ENCODE data around the gene ACSM3. TPM values are rescaled to one million over a fixed set of nuclear protein-coding genes. Genes with fewer than 3 reads are reported as not detected.
"Not testable (repeated sequence)": the region's sequence is repeated elsewhere in the genome, so short reads cannot be mapped to it uniquely, and the experiment has no call there.

The ACSM3 gene
- total RNA-seq, 1 donor from 2014 or later, result 1.5 TPM

- not testable (repeated sequence) for ATAC-seq
These were observed 8.0 kb upstream of the ACSM3 start for GRCh38 chr16:20755799-20756198.

DNA sequence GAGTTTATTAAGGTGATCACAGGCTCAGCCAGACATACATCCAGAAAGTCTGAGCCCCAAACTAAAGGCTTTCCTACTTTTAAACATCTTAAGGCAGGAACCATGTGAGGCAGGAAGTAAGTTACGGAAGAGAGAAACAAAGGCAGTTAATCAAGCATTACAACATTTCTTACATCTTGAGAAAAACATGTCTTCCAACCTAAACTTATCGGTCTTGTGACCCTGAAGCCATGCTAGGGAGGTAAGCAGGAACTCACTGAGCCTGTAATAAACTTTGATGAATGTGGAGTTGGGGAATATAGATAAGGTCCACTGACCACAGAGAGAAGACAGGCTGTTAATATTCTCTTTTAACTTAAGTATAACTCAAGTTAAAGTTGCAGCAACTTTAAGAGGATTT, 3.5 kb upstream of the ACSM3 start:
- ATAC-seq, result no peak

DNA sequence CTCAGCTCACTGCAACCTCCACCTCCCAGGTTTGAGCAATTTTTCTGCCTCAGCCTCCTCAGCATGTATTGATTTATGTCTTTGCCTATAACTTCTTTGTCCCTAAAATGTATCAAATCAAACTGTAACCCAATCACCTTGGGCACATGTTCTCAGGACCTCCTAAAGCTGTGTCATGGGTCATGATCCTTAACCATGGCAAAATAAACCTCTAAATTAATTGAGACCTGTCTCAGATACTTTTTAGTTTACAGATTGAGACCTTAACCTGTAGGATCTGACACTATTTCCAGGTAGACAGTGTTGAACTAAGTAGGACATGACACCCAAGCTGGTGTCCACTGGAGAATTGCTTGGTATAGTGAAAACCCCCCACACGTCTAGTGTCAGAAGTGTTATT, 2.6 kb upstream of the ACSM3 start:
- ATAC-seq, result no peak

DNA sequence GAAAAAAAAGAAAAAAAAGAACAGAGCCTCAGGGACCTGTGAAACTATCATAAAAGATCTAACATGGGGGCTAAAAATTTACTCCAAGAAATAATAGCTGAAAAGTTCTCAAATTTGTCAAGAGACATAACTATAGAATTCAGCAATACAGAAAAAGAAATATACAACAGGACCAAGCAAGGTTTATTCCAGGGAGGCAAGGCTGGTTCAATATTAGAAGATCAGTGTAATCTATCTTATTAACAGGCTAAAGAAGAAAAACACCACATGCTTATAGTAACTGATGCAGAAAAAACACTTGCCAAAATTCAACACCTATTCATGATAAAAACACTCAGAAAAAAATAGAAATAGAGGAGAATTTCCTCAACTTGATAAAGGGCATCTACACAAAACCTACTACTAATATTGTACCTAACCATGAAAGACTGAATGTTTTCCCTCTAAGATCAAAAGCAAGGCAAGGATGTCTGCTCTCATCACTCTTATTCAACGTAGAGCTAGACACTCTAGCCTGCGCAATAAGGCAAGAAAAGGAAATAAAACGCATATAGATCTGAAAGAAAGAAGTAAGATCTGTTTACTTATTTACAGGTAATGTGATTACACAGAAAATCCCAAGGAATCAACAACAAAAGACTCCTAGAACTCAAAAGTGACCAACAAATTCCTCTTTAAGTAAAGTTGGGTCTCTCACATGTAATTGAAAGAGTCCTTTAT, 1.2 kb upstream of the ACSM3 start:
- ATAC-seq, result no peak

DNA sequence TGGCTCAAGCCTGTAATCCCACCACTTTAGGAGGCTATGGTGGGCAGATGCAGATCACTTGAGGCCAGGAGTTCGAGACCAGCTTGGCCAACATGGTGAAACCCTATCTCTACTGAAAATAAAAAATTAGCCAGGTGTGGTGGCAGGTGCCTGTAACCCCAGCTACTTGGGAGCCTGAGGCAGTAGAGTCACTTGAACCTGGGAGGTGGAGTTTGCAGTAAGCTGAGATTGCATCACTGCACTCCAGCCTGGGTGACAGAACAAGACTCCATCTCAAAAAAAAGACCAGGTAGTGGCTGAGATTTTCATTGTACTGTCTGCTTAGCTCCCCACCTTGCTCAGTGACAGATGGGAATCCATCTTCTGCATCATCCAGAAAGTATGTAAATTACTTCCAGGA, 634 bp downstream of the ACSM3 start:
- ATAC-seq, result not testable (repeated sequence)

GRCh38 chr16:20765732-20766131, 1.9 kb downstream of the ACSM3 start:
- no peak for ATAC-seq

GRCh38 chr16:20766294-20766693, 2.5 kb downstream of the ACSM3 start:
- no peak for ATAC-seq

GRCh38 chr16:20767577-20767976, 3.8 kb downstream of the ACSM3 start:
- no peak for ATAC-seq

DNA sequence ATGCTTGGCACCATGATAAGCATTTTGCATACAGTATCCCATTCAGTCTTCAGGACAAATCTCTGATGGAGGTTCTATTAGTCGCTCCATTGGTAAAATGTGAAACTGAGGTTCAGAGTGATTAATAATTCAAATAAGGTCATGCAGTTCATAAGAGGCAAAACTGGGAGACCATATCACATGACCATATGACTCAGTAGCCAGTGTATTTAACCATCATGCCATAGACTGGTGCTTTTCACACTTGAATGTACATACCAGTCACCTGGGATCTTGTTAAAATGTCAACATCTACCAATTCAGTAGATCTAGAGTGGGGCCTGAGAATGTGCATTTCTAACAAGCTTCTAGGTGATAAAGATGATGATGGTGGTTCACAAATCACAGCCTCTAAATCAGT, 4.3 kb downstream of the ACSM3 start:
- peak; percentile 62 for ATAC-seq

- no peak for ATAC-seq
These were observed 5.0 kb downstream of the ACSM3 start for GRCh38 chr16:20768818-20769217.

DNA sequence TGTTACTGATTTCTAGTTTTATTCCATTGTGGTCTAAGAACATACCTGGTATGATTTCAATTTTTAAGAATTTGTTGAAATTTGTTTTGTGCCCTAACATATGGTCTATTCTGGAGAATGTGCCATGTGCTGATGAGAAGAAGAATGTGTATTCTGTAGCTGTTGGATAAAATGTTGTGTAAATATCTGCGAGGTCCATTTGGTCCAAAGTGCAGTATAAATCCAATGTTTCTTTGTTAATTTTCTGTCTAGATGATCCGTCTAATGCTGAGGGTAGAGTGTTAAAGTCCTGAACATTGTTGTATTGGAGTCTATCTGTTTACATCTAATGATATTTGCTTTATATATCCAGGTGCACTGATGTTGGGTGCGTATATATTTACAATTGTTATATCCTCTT, 9.9 kb downstream of the ACSM3 start:
- no peak for ATAC-seq

- ATAC-seq, result peak; percentile 91
These were observed 11.0 kb downstream of the ACSM3 start for GRCh38 chr16:20774703-20775362.

GRCh38 chr16:20781697-20782096, 17.9 kb downstream of the ACSM3 start:
- ATAC-seq, result no peak

GRCh38 chr16:20782470-20782869, 18.7 kb downstream of the ACSM3 start:
- no peak for ATAC-seq

GRCh38 chr16:20784204-20784603, 20.4 kb downstream of the ACSM3 start:
- no peak for ATAC-seq

DNA sequence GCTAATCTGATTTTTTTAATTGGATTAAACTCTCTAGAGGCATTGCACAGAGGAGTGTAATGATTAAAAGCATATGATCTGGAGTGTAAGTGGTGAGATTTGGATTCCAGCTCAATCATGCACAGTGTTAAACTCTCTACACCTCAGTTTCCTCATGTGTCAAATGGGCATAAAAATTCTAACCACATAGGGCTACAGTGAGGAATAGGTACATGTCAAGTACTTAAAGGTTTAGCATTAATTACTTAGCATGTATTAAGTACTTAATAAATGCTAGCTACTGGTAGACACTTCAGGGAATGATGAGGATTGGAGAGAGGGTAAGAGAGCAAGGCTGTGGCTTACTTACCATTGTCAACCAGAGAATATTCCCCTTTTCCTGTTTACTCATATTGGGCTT, 25.3 kb downstream of the ACSM3 start:
- ATAC-seq, result no peak

GRCh38 chr16:20791923-20792612, 28.3 kb downstream of the ACSM3 start:
- no peak for ATAC-seq

GRCh38 chr16:20798364-20798763, 34.5 kb downstream of the ACSM3 start:
- ATAC-seq, result no peak

- no peak for ATAC-seq
These were observed 35.8 kb downstream of the ACSM3 start for GRCh38 chr16:20799599-20799998.

DNA sequence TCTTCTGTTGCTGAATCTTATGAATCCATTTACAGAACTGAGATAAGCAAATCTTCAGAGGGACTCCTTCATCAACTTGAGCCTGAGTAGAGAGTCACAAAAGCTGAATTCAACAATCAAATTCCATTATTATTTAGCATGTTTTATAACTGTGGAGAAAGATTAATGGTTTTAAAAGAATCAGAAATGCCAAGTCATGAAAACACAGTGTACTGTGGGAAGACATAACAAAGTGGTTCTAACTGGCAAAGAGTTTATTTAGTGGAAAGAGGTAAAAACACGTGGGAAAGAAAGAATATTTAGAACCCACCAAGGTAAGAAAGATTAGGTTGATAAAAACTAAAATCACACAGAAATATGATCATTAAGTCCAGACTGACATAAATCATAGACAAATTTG, 37.5 kb downstream of the ACSM3 start:
- no peak for ATAC-seq

DNA sequence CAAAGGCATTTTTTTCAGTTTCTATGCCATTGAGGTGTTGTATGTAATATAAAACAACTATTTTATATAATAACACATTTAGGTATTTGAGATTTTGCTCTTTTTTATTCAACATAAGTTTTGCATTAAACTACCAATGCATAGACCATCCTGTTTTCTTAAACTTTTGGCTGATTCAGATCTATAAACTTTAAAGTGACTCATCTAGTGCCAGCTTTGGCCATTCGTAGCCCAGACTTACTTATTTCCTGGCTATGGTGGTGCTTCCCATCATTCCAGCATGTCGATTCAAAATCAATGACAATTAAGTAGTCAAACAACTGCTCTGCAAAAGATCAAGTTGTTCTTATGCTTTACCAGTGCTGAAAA, 39.4 kb downstream of the ACSM3 start:
- no peak for ATAC-seq

DNA sequence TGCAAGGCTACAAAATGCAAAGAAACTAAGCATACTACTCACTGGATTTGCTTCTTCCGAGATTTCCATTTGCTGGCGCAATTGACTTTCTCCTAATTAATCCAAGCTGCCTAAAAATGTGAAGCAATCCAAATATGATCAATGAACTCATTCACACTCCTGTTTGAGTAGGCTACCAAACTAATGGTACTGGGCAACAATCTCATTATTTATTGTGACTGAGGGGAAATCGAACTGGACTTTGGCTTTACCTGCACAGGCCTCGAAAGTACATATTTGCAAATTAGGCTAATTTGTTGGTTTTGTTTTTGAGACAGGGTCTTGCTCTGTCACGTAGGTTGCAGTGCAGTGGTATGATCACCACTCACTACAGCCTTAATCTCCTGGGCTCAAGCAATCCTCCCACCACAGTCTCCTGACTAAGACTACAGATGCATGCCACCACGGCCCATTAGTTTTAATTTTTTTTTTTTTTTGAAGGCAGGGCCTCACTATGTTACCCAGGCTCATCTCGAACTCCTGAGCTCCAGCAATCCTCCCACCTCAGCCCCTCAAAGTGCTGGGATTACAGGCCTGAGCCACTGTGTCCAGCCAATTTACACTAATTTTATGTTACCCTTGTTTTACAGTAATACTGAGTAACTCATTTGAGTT, 39.9 kb downstream of the ACSM3 start:
- ATAC-seq, result no peak

DNA sequence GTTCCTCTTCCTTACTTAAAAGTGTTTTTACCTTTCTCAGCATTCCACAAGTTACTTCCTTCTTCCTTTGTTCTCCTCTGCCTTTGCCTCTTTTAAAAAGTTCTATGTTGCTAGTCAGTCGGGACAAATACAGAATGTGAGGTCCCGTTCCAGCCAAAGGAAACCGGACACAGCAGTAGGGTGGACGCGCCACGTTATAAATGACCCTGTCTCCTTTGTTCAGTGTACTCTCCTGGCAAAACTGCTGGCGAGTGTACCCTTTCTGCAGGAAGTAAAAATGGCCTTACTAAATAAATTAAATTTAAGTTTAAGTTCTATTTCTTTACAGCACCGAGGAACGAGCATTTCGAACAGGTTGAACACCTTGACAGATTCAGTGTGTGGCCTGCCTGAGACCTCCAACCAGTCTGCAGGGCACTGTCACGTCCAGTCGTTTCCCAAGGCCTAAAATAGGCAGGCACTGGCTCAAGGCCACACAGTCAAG, 41.9 kb downstream of the ACSM3 start:
- not testable (repeated sequence) for ATAC-seq
